ENCODE results near the gene UBN1. TPM values are rescaled to one million over a fixed set of nuclear protein-coding genes. Genes with fewer than 3 reads are reported as not detected.

UBN1 gene
- total and polyA plus RNA-seq, 10 of the 15 experiments (the other 5 are each of a cell fraction or from before 2014, with no cell fraction given), result 2.1 to 32.5 (median 13.9) TPM

GRCh38 chr16:4852221-4852872, 5.1 kb downstream of the UBN1 start:
- TF ChIP-seq ELK1 (IDR thresholded peaks at IDR 0.05; ENCODE audit: low read depth, low read length) (no peak), HCFC1 (IDR thresholded peaks at IDR 0.05; ENCODE audit: low read length) (no peak), SIN3A (IDR thresholded peaks at IDR 0.05; ENCODE audit: low read depth, low read length) (no peak), HSF1 (IDR thresholded peaks at IDR 0.05; ENCODE audit: low read depth, low read length) (no peak), EED (IDR thresholded peaks at IDR 0.05; ENCODE audit: low read depth) (no peak), SREBF1 (IDR thresholded peaks at IDR 0.05; ENCODE audit: low read length) (no peak), RUNX3 (IDR thresholded peaks at IDR 0.05; ENCODE audit: low read length) (no peak), ZBED1 (IDR thresholded peaks at IDR 0.05; ENCODE audit: borderline replicate concordance) (no peak), CBX3 (IDR thresholded peaks at IDR 0.05; ENCODE audit: borderline replicate concordance, low read depth) (no peak)
- Histone ChIP-seq H3K4me2 (ENCODE audit: control insufficient read depth, insufficient read depth) (no peak overlapping the region), H3K36me3 (ENCODE audit: control insufficient read depth in 2 of 2, insufficient read depth in 2 of 2, low read length in 1 of 2) (peaks cover 2 to 22% of the 10 kb centered on the region in 2 experiments; a peak in 3 of 4 replicates), H2AFZ (ENCODE audit: control insufficient read depth, low read depth, low read length) (no peak overlapping the region), H3K79me2 (ENCODE audit: control insufficient read depth, insufficient read depth, low read length) (peaks cover 46% of the 10 kb centered on the region), H3K4me3 (no peak overlapping the region), H4K20me1 (ENCODE audit: control insufficient read depth, insufficient read depth) (no peaks in the 10 kb centered on the region), H3K27me3 (replicated peaks in 1 of 2; ENCODE audit: control insufficient read depth in 2 of 2, insufficient read depth in 2 of 2, low read length in 1 of 2) (no peaks in the 10 kb centered on the region), H3K9ac (ENCODE audit: control insufficient read depth, insufficient read depth, low read length) (no peak overlapping the region), H3K27ac (ENCODE audit: control insufficient read depth, insufficient read depth) (no peak overlapping the region), H3K4me1 (ENCODE audit: control insufficient read depth, insufficient read depth, low read length) (no peaks in the 10 kb centered on the region), H3K9me3 (replicated peaks; ENCODE audit: control insufficient read depth, insufficient read depth, low read length) (no peaks in the 10 kb centered on the region)
- RAD21 ChIA-PET (ENCODE audit: unreplicated experiment), result no interaction called here
- SMC1A ChIA-PET (ENCODE audit: uncharacterized antibody, unreplicated experiment), result no interaction called here
- CTCF ChIA-PET, result interaction anchor here (1.5 kb wide), 1 partner anchor 240 kb away, joined by 3 read pairs; no protein-coding TSS in a partner anchor
- DNase-seq (ENCODE audit: low read depth, low spot score) (no peak), ATAC-seq (no peak), FAIRE-seq (no peak)
- in situ Hi-C loops (cut with MboI) (no loop called here), intact Hi-C loops (cut with micrococcal nuclease; ENCODE audit: unreplicated experiment) (no loop called here)
- POLR2A ChIA-PET, result no interaction called here
- WGBS (ENCODE audit: insufficient coverage, insufficient replicate concordance, low lambda C conversion rate, missing lambda C conversion rate), result 100% methylated on average over 1 of the region's 1 CpG
- BruUV-seq (replicated peaks), result no TSS peak
